ENCODE measurements around the gene NPAS3. TPM values are rescaled to one million over a fixed set of nuclear protein-coding genes. Genes with fewer than 3 reads are reported as not detected.

NPAS3 gene
- total and polyA plus RNA-seq, 2 of the 8 experiments (the other 6 are each of a cell fraction or from before 2014, with no cell fraction given), result 0.11 to 0.60 TPM

DNA sequence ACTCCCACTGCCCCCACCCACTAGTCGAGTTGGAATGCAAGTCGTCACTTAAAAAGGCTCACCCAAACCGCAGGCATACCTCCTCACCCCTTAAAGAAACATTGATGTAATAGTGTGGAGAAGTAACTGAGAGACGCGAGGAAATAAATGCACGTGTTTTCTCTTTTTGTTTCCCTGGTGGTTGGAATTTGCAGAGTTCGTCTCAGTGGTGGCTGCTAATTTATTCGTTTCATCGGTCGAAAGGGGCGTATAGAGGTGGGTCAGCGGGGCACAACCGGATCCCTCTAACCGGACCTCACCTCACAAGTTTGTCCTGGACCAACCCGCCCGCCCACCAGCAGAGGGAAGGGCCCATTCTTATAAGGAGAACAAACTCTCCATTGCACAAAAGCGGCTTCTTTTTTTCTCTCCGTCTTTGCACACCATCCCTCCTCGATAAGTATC, 5.0 kb upstream of the NPAS3 start (continued):
- TF ChIP-seq BCL11A (IDR thresholded peaks at IDR 0.05; ENCODE audit: low read depth in 2 of 2, low read length in 2 of 2), result no peak
- TF ChIP-seq SIRT6 (IDR thresholded peaks at IDR 0.05; ENCODE audit: low read length), result no peak
- TF ChIP-seq HDAC6 (IDR thresholded peaks at IDR 0.05; ENCODE audit: low read depth, low read length), result no peak
- TF ChIP-seq ZNF274 (IDR thresholded peaks at IDR 0.05; ENCODE audit: borderline replicate concordance, extremely low read depth, low read length), result no peak
- TF ChIP-seq FOSL1 (IDR thresholded peaks at IDR 0.05; ENCODE audit: insufficient read depth, low read depth, low read length), result no peak
- TF ChIP-seq SRF (IDR thresholded peaks at IDR 0.05; ENCODE audit: low read depth, low read length), result no peak
- TF ChIP-seq NANOG (IDR thresholded peaks at IDR 0.05; ENCODE audit: insufficient read depth, low read depth, low read length, poor library complexity, severe bottlenecking), result no peak
- no peak for TF ChIP-seq SP4 (IDR thresholded peaks at IDR 0.05; ENCODE audit: low read length)
- TF ChIP-seq NRF1 (IDR thresholded peaks at IDR 0.05; ENCODE audit: low read depth, low read length), result no peak
- no peak for TF ChIP-seq CTBP2 (IDR thresholded peaks at IDR 0.05; ENCODE audit: borderline replicate concordance, insufficient read depth, insufficient read length, low read length)
- TF ChIP-seq, protein P1, sequence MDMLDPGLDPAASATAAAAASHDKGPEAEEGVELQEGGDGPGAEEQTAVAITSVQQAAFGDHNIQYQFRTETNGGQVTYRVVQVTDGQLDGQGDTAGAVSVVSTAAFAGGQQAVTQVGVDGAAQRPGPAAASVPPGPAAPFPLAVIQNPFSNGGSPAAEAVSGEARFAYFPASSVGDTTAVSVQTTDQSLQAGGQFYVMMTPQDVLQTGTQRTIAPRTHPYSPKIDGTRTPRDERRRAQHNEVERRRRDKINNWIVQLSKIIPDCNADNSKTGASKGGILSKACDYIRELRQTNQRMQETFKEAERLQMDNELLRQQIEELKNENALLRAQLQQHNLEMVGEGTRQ (IDR thresholded peaks at IDR 0.05; ENCODE audit: low read length), result no peak
- TF ChIP-seq, protein P2, sequence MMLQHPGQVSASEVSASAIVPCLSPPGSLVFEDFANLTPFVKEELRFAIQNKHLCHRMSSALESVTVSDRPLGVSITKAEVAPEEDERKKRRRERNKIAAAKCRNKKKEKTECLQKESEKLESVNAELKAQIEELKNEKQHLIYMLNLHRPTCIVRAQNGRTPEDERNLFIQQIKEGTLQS (IDR thresholded peaks at IDR 0.05; ENCODE audit: insufficient read depth, low read depth, low read length), result no peak
- no peak for TF ChIP-seq SP1 (IDR thresholded peaks at IDR 0.05; ENCODE audit: low read depth, low read length)
- no peak for TF ChIP-seq TCF12 (IDR thresholded peaks at IDR 0.05; ENCODE audit: low read depth, low read length)
- no peak for TF ChIP-seq CBX5 (IDR thresholded peaks at IDR 0.05; ENCODE audit: low read depth, low read length)
- TF ChIP-seq, protein P3, sequence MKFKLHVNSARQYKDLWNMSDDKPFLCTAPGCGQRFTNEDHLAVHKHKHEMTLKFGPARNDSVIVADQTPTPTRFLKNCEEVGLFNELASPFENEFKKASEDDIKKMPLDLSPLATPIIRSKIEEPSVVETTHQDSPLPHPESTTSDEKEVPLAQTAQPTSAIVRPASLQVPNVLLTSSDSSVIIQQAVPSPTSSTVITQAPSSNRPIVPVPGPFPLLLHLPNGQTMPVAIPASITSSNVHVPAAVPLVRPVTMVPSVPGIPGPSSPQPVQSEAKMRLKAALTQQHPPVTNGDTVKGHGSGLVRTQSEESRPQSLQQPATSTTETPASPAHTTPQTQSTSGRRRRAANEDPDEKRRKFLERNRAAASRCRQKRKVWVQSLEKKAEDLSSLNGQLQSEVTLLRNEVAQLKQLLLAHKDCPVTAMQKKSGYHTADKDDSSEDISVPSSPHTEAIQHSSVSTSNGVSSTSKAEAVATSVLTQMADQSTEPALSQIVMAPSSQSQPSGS (IDR thresholded peaks at IDR 0.05; ENCODE audit: low read length), result no peak
- TF ChIP-seq KDM5A (IDR thresholded peaks at IDR 0.05; ENCODE audit: low read length), result no peak
- no peak for TF ChIP-seq HDAC2 (IDR thresholded peaks at IDR 0.05; ENCODE audit: borderline replicate concordance in 1 of 2, low read depth in 2 of 2, low read length in 2 of 2)
- TF ChIP-seq MAFK (IDR thresholded peaks at IDR 0.05; ENCODE audit: low read depth, low read length), result no peak
- no peak for TF ChIP-seq POLR2AphosphoS5 (IDR thresholded peaks at IDR 0.05; ENCODE audit: low read depth, low read length)
- TF ChIP-seq RAD21 (IDR thresholded peaks at IDR 0.05 in 1 of 2, conservative IDR thresholded peaks at IDR 0.05 in 1 of 2; ENCODE audit: low read depth in 2 of 2, low read length in 2 of 2), result no peak
- no peak for TF ChIP-seq CHD2 (IDR thresholded peaks at IDR 0.05; ENCODE audit: low read length)
- TF ChIP-seq CBX8 (IDR thresholded peaks at IDR 0.05; ENCODE audit: borderline replicate concordance, low read depth, low read length), result no peak

Data from H1 (cell line).